Measurements from ENCODE around the gene PLPPR3. TPM values are rescaled to one million over a fixed set of nuclear protein-coding genes. Genes with fewer than 3 reads are reported as not detected.

The PLPPR3 gene
- polyA plus RNA-seq, 1 donor from 2014 or later = 239 TPM

- Histone ChIP-seq H3K36me3 (ENCODE audit: insufficient read depth, low read length) (no peaks in the 10 kb centered on the region), H3K9me2 (ENCODE audit: insufficient read depth, low read length) (no peaks in the 10 kb centered on the region), H3K4me3 (ENCODE audit: low read length) (no peak overlapping the region), H4K20me1 (ENCODE audit: insufficient read depth) (no peaks in the 10 kb centered on the region), H3F3A (ENCODE audit: insufficient read depth, low read length, poor library complexity, severe bottlenecking) (no peaks in the 10 kb centered on the region), H3K27ac (ENCODE audit: low read length) (no peak overlapping the region), H3K27me3 (ENCODE audit: insufficient read depth, low read depth, low read length) (no peaks in the 10 kb centered on the region), H3K9ac (ENCODE audit: low read length) (no peak overlapping the region), H3K79me2 (replicated peaks; ENCODE audit: insufficient read depth, low read length) (no peaks in the 10 kb centered on the region), H3K9me3 (ENCODE audit: low read length) (no peaks in the 10 kb centered on the region), H3K4me2 (ENCODE audit: low read length) (no peak overlapping the region), H2AFZ (ENCODE audit: low read depth, low read length) (no peak overlapping the region)
- TF ChIP-seq RAD21 (conservative IDR thresholded peaks at IDR 0.05) (no peak), CTCF (IDR thresholded peaks at IDR 0.05; ENCODE audit: poor library complexity, severe bottlenecking) (no peak), REST (IDR thresholded peaks at IDR 0.05; ENCODE audit: borderline replicate concordance) (no peak), POLR2AphosphoS5 (IDR thresholded peaks at IDR 0.05) (no peak), EZH2 (IDR thresholded peaks at IDR 0.05; ENCODE audit: borderline replicate concordance, insufficient read depth, low read length, poor library complexity, severe bottlenecking) (no peak), TAF1 (IDR thresholded peaks at IDR 0.05; ENCODE audit: low read depth) (no peak), SMC3 (conservative IDR thresholded peaks at IDR 0.05; ENCODE audit: poor library complexity) (no peak), MXI1 (conservative IDR thresholded peaks at IDR 0.05; ENCODE audit: poor library complexity, severe bottlenecking) (no peak), EP300 (conservative IDR thresholded peaks at IDR 0.05; ENCODE audit: poor library complexity, severe bottlenecking) (no peak)
Observed at GRCh38 chr19:868458-869244, 46.9 kb upstream of the PLPPR3 start.

GRCh38 chr19:867855-868457, 46.2 kb upstream of the PLPPR3 start:
- Histone ChIP-seq H2AFZ (ENCODE audit: low read depth, low read length) (no peak overlapping the region), H4K20me1 (ENCODE audit: insufficient read depth) (no peaks in the 10 kb centered on the region), H3K9me3 (ENCODE audit: low read length) (no peaks in the 10 kb centered on the region), H3K4me2 (ENCODE audit: low read length) (no peak overlapping the region), H3K4me3 (ENCODE audit: low read length) (no peak overlapping the region), H3K9ac (ENCODE audit: low read length) (no peak overlapping the region), H3K27ac (ENCODE audit: low read length) (no peak overlapping the region), H3K27me3 (ENCODE audit: insufficient read depth, low read depth, low read length) (no peaks in the 10 kb centered on the region), H3F3A (ENCODE audit: insufficient read depth, low read length, poor library complexity, severe bottlenecking) (no peaks in the 10 kb centered on the region), H3K79me2 (replicated peaks; ENCODE audit: insufficient read depth, low read length) (no peaks in the 10 kb centered on the region), H3K9me2 (ENCODE audit: insufficient read depth, low read length) (no peaks in the 10 kb centered on the region), H3K36me3 (ENCODE audit: insufficient read depth, low read length) (no peaks in the 10 kb centered on the region)
- TF ChIP-seq EZH2 (IDR thresholded peaks at IDR 0.05; ENCODE audit: borderline replicate concordance, insufficient read depth, low read length, poor library complexity, severe bottlenecking) = no peak
- TF ChIP-seq POLR2AphosphoS5 (IDR thresholded peaks at IDR 0.05) = no peak
- no peak for TF ChIP-seq SMC3 (conservative IDR thresholded peaks at IDR 0.05; ENCODE audit: poor library complexity)
- no peak for TF ChIP-seq MXI1 (conservative IDR thresholded peaks at IDR 0.05; ENCODE audit: poor library complexity, severe bottlenecking)
- no peak for TF ChIP-seq CTCF (IDR thresholded peaks at IDR 0.05; ENCODE audit: poor library complexity, severe bottlenecking)
- TF ChIP-seq TAF1 (IDR thresholded peaks at IDR 0.05; ENCODE audit: low read depth) = no peak
- no peak for TF ChIP-seq EP300 (conservative IDR thresholded peaks at IDR 0.05; ENCODE audit: poor library complexity, severe bottlenecking)
- no peak for TF ChIP-seq RAD21 (conservative IDR thresholded peaks at IDR 0.05)
- TF ChIP-seq REST (IDR thresholded peaks at IDR 0.05; ENCODE audit: borderline replicate concordance) = no peak
